Stimulated activated naive B cell treated with anti-CD40 and anti-IgM and Interleukin-4, amounts not matched to agents 10 μg/mL and 1 μg/mL and 100 μg/mL, for 72 hours (primary cell): ENCODE results near the gene EHD4.
A peak's percentile ranks its signal among the peaks of the same experiment; 100 is the strongest.

Experiments
- ATAC-seq, 2 donors: fragments of 150-1000 bp; cut with Tn5 transposase; replicated peaks; 2 replicates each; pipeline ENCODE4 v1.10.0; 2021; ENCODE audit warnings: moderate library complexity in 1 of 2
- DNase-seq: peaks from one replicate; pipeline ENCODE4 v3.0.0; 2021
- H3K27ac Mint-ChIP-seq: one replicate; pipeline ENCODE4 v1.8.0; 2022; ENCODE audit warnings: mild to moderate bottlenecking, mixed read lengths
- H3K27me3 Mint-ChIP-seq, 2 donors: one replicate each; pipeline ENCODE4 v1.8.0; 2022; ENCODE audit warnings: mixed read lengths in 2 of 2
- H3K36me3 Mint-ChIP-seq, 2 donors: one replicate each; pipeline ENCODE4 v1.8.0; 2022; ENCODE audit warnings: mixed read lengths in 2 of 2, mild to moderate bottlenecking in 1 of 2
- H3K4me1 Mint-ChIP-seq, 2 donors: one replicate each; pipeline ENCODE4 v1.8.0; 2022; ENCODE audit warnings: mixed read lengths in 2 of 2, mild to moderate bottlenecking in 1 of 2
- H3K4me3 Mint-ChIP-seq, 2 donors: one replicate each; pipeline ENCODE4 v1.8.0; 2022; ENCODE audit warnings: mild to moderate bottlenecking in 2 of 2, mixed read lengths in 2 of 2, moderate library complexity in 1 of 2
- H3K9me3 Mint-ChIP-seq, 2 donors: one replicate each; pipeline ENCODE4 v1.8.0; 2022; ENCODE audit warnings: mixed read lengths in 2 of 2, mild to moderate bottlenecking in 1 of 2

Gene EHD4

DNA sequence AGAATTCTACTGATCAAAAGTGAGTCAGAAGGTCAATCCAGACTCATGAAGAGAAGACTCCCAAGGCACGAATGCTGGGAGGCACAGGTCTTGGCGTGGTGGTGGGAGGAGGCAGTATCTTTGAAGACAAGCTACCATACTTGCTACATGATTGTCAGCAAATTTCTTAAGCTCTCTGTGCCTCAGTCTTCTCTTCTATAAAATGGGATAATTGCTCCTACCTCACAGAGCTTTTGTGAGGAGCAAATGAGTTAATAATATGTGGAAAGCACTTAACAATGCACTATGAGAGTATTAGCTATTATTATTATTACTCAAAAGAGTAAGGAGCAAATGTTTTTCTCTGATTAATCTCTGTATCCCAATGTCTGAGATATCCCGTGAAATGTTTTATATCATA is 36.2 kb downstream of the EHD4 start:
- peak overlapping the region; percentile 60 for H3K27ac Mint-ChIP-seq
- peak overlapping the region in 1 of 2 donors; percentile 21 for H3K4me3 Mint-ChIP-seq
- no peak for DNase-seq

DNA sequence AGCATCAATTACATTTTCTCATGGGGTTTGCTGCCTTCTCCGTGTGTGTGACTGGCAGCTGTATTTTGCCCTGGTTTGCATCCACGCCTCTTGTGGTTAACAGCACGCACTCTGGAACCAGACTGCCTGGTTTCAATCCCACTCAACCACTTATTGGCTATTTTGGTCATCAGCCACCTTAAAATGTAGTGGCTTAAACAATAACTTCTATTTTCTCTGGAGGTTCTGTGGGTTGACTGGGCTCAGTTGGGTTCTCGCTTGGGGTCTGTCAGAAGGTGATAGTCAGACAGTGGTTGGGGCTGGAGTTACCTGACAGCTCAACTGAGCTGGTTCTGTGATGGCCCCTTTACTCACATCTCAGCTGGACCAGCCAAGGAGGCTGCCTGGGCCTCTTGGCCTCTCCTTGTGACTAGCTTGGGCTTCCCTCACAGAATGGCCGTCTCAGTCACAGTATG is 36.8 kb downstream of the EHD4 start:
- no peaks in the 10 kb centered on the region for H3K27me3 Mint-ChIP-seq
- H3K27ac Mint-ChIP-seq = peak overlapping the region; percentile 60
- peaks cover 45 to 62% of the 10 kb centered on the region in 2 donors for H3K4me1 Mint-ChIP-seq
- DNase-seq (no peak), ATAC-seq (peak; percentile 73 to 74)
- H3K36me3 Mint-ChIP-seq = peaks cover 56 to 67% of the 10 kb centered on the region in 2 donors
- peak overlapping the region; percentile 21 to 68 for H3K4me3 Mint-ChIP-seq
- H3K9me3 Mint-ChIP-seq = no peaks in the 10 kb centered on the region

More for the DNA sequence above, 36.2 kb downstream of the EHD4 start:
- H3K9me3 Mint-ChIP-seq = no peaks in the 10 kb centered on the region
- H3K27me3 Mint-ChIP-seq = no peaks in the 10 kb centered on the region
- peaks cover 46 to 61% of the 10 kb centered on the region in 2 donors for H3K4me1 Mint-ChIP-seq
- H3K36me3 Mint-ChIP-seq = peaks cover 62 to 72% of the 10 kb centered on the region in 2 donors
- ATAC-seq = no peak

DNA sequence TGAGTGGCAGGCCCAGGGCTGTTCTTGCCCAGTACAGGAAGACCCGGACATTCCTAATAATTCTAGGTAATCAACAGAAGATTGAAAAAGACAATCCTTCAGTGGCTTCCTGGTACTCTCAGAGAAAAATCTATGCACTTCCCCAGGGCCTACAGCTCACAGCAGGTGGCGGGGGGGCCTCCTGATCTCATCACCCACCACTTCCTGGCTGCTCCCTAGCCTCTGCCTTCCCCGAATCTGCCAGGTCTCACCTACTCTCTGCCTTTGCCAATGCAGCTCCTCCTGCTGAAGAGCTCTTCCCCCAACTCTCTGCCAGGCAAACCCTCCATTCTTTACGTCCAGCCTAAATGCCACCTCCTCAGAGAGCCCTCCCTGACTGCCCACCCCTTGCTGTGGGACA is 37.5 kb downstream of the EHD4 start:
- no peaks in the 10 kb centered on the region for H3K27me3 Mint-ChIP-seq
- DNase-seq (no peak), ATAC-seq (peak; percentile 44 to 51)
- peaks cover 46 to 70% of the 10 kb centered on the region in 2 donors for H3K4me1 Mint-ChIP-seq
- peak overlapping the region; percentile 52 to 68 for H3K4me3 Mint-ChIP-seq
- H3K27ac Mint-ChIP-seq = peak overlapping the region; percentile 60
- H3K36me3 Mint-ChIP-seq = peaks cover 49 to 60% of the 10 kb centered on the region in 2 donors
- no peaks in the 10 kb centered on the region for H3K9me3 Mint-ChIP-seq

DNA sequence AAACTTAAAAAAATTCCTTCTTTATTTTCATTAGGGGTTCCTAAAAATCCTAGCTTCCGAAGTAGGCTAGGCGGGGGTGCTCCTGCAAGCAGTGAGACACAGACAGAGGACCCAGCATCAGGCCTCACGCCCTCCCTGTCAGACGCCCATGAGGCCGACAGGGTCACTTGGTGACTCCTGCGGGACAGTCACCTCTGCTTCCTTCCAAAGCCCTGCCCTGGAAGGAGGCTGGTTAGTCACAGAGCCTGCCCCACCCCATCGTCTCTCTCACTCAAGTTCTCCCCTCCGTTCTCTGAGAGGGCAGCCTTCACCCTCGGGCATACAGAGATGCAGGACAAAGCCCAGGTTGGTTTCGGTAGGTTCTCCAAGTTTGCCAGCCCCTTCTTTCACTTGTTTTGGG is 38.6 kb downstream of the EHD4 start:
- DNase-seq (no peak), ATAC-seq (no peak)
- H3K27me3 Mint-ChIP-seq = no peaks in the 10 kb centered on the region
- H3K36me3 Mint-ChIP-seq = peaks cover 49 to 58% of the 10 kb centered on the region in 2 donors
- no peaks in the 10 kb centered on the region for H3K9me3 Mint-ChIP-seq
- peaks cover 50 to 81% of the 10 kb centered on the region in 2 donors for H3K4me1 Mint-ChIP-seq
- peak overlapping the region in 1 of 2 donors; percentile 25 for H3K4me3 Mint-ChIP-seq
- H3K27ac Mint-ChIP-seq = peak overlapping the region; percentile 60

DNA sequence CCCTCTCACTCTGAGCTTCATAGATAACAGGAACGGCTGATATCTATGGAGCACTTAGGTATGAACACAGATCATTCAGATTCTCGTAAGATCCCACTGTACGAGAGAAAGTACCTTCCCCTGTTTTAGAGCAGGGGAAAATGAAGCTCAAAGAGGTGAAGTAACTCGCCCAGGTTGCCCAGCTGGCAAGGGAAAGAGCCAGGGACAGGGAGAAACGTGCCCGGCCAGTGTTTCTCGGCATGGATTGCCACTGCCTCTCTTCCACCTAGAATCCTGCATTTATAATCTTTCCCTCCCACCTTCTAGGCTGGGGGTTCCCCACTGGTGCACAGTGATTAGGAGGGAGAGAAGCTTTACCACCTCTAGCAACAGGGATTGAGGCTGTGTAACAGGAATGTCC is 39.0 kb downstream of the EHD4 start:
- no peaks in the 10 kb centered on the region for H3K9me3 Mint-ChIP-seq
- peaks cover 51 to 57% of the 10 kb centered on the region in 2 donors for H3K36me3 Mint-ChIP-seq
- ATAC-seq (no peak), DNase-seq (no peak)
- H3K27ac Mint-ChIP-seq = no peak overlapping the region
- H3K4me1 Mint-ChIP-seq = peaks cover 51 to 85% of the 10 kb centered on the region in 2 donors
- H3K4me3 Mint-ChIP-seq = peak overlapping the region in 1 of 2 donors; percentile 25
- no peaks in the 10 kb centered on the region for H3K27me3 Mint-ChIP-seq

DNA sequence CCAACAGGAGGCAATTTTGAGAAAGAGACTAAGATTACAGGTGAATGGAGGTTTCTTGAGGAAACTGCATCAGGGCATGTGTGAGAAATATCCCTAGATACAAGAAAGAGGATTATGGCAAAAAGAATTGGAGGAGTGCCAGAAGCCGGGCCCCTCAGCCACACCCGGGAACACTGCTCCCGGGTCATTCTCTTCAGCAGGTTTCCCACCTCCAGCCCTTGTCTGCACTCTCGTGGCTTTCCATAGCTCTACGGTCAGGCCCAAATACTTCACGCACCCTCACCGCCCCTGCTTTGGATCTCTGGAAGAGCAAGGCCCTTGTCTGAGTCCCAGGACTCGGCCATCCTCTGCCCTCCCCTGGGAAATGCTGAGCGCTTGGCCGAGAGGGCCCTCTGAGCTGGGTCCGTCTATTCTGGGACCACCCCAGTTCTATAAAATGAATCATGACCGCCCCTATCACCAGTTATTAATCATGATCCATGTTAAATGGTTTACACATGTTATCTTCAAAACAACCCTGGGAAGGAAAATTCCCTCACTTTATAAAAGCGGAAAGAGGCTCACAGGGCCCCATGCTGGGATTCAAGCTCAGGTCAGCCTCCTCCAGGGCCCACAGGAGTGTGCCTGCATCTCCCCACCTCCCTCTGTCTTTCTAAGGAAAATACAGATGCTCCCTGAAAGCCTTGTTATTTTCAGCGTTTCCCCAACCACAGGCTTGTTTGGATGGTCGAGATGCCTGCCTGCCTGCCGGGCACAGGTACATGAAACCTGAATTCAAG is 39.7 kb downstream of the EHD4 start:
- DNase-seq (no peak), ATAC-seq (no peak)
- Mint-ChIP-seq H3K9me3 (no peaks in the 10 kb centered on the region), H3K4me3 (peak overlapping the region in 1 of 2 donors; percentile 25), H3K27ac (peak overlapping the region; percentile 47), H3K4me1 (peaks cover 53 to 89% of the 10 kb centered on the region in 2 donors), H3K27me3 (no peaks in the 10 kb centered on the region), H3K36me3 (peaks cover 49 to 52% of the 10 kb centered on the region in 2 donors)

DNA sequence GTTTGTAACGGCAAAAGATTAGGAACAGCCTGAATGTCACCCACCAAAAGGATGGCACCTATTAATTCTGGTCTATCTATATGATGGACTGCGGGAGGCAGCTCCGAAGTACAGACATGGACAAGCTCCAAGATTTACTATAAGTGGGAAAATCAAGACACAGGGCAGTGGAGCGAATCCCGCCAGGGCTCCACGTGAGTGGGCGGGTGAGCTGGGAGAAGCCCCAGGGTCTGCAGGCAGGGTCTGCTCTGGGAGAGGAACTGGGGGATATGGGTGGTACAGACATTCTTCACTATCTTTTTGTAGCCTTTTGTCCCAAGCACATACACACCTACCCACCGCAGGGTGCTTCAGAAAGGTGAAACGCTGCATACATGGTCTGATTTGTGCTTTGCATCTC is 40.3 kb downstream of the EHD4 start:
- peak overlapping the region; percentile 77 for H3K27ac Mint-ChIP-seq
- H3K36me3 Mint-ChIP-seq = peaks cover 43 to 46% of the 10 kb centered on the region in 2 donors
- H3K4me1 Mint-ChIP-seq = peaks cover 53 to 89% of the 10 kb centered on the region in 2 donors
- no peaks in the 10 kb centered on the region for H3K9me3 Mint-ChIP-seq
- no peak for ATAC-seq
- H3K27me3 Mint-ChIP-seq = no peaks in the 10 kb centered on the region
- DNase-seq = no peak
- H3K4me3 Mint-ChIP-seq = no peak overlapping the region

DNA sequence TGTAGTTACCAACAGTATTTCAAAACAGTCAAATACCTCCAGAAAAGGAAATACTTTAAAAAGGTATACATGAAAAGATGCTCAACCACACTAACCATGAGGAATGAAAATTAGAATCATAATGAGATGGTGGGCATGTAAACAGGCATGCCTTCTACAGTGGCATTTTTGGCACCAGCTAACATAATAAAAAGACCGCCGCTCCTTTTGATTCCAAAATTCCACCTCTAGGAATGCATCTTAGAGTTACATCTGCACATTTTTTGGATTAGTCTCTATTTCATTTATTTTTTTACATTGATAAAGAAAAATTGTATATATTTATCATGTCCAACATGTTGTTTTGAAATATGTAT is 41.5 kb downstream of the EHD4 start:
- Mint-ChIP-seq H3K4me3 (peak overlapping the region; percentile 36 to 63), H3K4me1 (peaks cover 54 to 89% of the 10 kb centered on the region in 2 donors), H3K27me3 (no peaks in the 10 kb centered on the region), H3K36me3 (peaks cover 44 to 45% of the 10 kb centered on the region in 2 donors), H3K9me3 (no peaks in the 10 kb centered on the region), H3K27ac (peak overlapping the region; percentile 90)
- DNase-seq (no peak), ATAC-seq (no peak)

DNA sequence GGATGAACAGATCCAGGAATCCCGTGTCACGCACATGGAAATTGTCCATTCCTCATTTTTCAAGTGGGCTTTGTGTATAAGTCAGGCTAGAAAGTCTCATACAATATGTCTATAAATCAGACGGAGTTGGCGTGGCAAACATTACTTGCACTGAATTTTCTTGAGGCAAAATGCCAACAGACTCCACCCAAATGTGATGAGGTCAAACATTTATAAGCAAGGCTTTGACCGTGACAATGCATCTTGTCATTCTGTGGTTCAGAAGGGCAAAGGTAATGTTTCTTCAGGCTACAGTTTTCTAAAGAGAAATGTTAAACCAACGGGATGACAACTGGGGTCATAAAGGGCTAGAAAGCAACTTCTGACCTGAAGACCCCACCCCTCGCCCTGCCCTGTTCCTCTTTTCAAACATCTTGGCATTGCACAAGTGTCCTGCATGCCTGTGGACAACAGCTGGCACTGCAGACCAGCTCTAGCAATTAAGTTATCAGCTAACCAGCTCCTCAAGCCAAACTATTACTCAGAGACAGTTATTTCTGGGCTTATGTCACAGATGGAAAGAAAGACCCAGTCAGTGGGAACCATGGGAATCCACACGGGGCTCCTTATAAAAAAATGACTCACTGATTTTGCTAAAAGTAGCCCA is 42.0 kb downstream of the EHD4 start:
- H3K27ac Mint-ChIP-seq = peak overlapping the region; percentile 90
- H3K36me3 Mint-ChIP-seq = peaks cover 44 to 45% of the 10 kb centered on the region in 2 donors
- peaks cover 51 to 89% of the 10 kb centered on the region in 2 donors for H3K4me1 Mint-ChIP-seq

DNA sequence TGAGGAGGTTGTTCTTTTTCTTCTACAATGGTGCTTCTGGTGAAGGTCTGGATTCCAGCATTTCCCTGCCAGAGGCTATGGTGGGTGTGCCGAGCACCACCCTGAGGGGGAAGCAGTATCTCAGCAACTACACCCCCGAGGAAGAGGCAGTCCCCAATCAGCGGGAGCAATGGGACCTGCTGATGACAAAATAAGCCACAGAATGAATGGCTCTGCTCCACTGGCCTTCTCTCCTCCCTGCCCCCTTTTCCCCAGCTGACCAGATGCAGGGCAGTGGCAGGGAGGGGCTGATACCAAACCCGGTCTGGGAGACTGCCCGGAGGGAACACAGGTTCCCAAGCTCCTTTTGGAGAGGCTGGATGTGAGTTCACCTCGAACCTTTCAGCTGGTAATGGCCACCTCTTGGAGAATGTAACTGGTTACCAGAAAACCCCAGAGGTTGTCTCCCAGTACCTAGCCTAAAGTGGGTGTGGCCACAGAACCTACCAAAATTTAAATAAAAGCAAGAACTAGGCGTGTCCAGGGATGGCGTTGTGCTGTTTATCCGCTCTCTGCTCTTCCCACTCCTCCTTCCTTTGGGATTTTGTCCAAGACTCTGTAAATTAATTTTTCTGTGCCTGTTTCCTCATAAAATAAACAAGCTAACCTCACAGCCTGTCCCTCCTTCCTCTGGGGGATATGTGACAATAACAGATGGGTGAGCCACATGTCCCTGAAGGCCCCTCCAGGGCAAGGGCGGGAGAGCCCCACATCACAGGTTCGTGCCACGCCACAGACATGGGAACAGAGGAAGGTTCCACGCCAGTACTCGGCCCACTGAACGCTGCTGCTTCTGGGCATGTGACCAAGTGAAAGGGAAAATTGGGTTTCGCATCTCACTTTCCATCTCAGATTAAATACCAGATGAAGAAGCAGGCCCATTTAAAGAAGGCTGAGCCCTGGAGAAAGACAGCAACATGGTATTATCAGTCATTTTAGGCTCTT is 43.4 kb downstream of the EHD4 start:
- no peaks in the 10 kb centered on the region for H3K27me3 Mint-ChIP-seq
- peak; percentile 92 to 94 for ATAC-seq
- peak overlapping the region; percentile 55 to 63 for H3K4me3 Mint-ChIP-seq
- H3K4me1 Mint-ChIP-seq = peaks cover 48 to 89% of the 10 kb centered on the region in 2 donors
- peaks cover 47% of the 10 kb centered on the region in 2 donors for H3K36me3 Mint-ChIP-seq
- no peaks in the 10 kb centered on the region for H3K9me3 Mint-ChIP-seq
- peak overlapping the region; percentile 90 for H3K27ac Mint-ChIP-seq
- DNase-seq = peak; percentile 94

More for the DNA sequence above, 42.0 kb downstream of the EHD4 start:
- ATAC-seq (peak; percentile 8 to 17), DNase-seq (peak; percentile 27)
- H3K27me3 Mint-ChIP-seq = no peaks in the 10 kb centered on the region
- H3K9me3 Mint-ChIP-seq = no peaks in the 10 kb centered on the region
- peak overlapping the region; percentile 63 to 72 for H3K4me3 Mint-ChIP-seq

DNA sequence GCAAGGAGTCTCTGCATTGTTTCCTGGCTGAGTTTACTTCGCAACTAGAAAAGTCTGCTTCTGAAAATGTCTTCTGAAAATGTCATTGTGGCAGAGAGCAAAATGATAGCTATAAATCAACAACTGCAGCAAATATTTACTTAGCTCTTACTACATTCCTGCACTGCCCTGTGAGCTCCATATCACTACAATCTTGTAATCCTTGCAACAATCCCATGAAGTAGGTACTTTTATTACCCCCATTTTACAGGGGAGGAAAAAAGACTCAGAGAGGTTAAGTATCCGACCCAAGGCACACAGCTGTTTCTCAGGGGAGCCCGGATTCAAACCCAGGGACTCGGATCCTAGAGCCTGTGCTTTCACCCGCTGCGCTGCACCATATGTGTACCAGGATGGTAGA is 44.3 kb downstream of the EHD4 start:
- peak overlapping the region; percentile 37 for H3K27ac Mint-ChIP-seq
- H3K27me3 Mint-ChIP-seq = no peaks in the 10 kb centered on the region
- H3K4me3 Mint-ChIP-seq = peak overlapping the region; percentile 55 to 63
- no peak for ATAC-seq
- H3K36me3 Mint-ChIP-seq = peaks cover 48 to 49% of the 10 kb centered on the region in 2 donors
- peaks cover 1% of the 10 kb centered on the region in 2 donors for H3K9me3 Mint-ChIP-seq
- H3K4me1 Mint-ChIP-seq = peaks cover 52 to 89% of the 10 kb centered on the region in 2 donors
- no peak for DNase-seq

DNA sequence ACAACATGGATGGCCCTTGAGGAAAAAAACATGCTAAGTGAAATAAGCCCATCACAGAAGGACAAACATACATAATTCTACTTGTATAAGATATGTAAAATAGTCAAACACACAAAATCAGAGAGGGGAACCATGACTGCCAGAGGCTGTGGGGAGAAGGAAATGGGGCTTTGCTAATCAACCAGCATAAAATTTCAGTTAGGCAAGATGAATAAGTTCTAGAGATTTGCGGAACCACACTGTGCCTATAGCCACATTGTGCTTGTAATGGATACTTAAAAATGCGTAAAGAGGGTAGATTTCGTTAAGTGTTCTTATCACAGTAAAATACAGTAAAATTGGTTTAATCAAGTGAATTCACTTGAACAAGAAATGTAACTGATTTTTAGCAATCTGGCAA is 44.8 kb downstream of the EHD4 start:
- H3K4me3 Mint-ChIP-seq = peak overlapping the region; percentile 55 to 63
- peaks cover 56 to 89% of the 10 kb centered on the region in 2 donors for H3K4me1 Mint-ChIP-seq
- no peak for DNase-seq
- peaks cover 48 to 49% of the 10 kb centered on the region in 2 donors for H3K36me3 Mint-ChIP-seq
- ATAC-seq = peak; percentile 42 to 44
- H3K9me3 Mint-ChIP-seq = peaks cover 3 to 7% of the 10 kb centered on the region in 2 donors
- peak overlapping the region; percentile 37 for H3K27ac Mint-ChIP-seq
- no peaks in the 10 kb centered on the region for H3K27me3 Mint-ChIP-seq

DNA sequence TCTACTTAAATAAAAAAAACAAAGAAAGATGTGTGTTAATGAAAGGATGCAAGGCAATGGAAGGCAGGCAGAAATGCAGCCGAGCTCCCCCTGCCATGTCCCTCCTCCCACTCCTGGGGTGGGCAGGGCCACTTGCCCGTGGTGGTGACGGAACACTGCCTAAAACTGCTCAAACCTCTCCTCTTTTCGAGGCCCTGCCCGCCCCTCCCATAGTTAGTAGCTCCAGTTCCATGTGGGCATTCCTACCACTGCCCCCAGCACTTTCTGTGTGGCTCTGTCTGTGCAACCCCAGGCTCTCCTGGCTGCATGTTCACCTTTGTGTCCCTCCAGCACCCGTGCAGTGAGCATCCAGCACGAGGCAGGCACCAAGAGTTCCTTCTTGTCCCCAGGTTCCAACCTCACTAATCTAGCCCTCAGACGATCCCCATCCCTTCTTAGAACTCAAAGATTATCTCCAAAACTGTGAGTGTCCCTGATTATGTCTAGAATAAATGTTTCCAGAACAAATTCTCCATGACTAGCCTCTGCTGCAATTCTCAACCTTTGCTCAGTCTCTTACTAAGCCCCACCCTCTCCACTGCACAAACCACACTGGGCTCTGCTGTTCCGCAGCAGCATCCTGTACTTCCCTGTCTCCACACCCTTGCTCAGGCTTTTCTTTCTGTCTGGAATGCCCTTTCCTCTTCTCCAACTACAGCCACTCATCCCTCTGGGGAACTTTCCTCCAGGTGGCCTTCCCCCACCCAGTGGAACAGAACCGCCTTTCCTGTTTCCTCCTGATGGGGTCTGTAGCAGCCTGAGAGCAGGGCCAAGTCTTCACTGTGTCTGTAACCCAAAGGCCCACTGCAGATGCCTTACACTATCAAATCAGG is 45.9 kb downstream of the EHD4 start:
- peaks cover 10 to 13% of the 10 kb centered on the region in 2 donors for H3K9me3 Mint-ChIP-seq
- no peaks in the 10 kb centered on the region for H3K27me3 Mint-ChIP-seq
- peaks cover 52 to 53% of the 10 kb centered on the region in 2 donors for H3K36me3 Mint-ChIP-seq
- H3K4me1 Mint-ChIP-seq = peaks cover 56 to 93% of the 10 kb centered on the region in 2 donors
- ATAC-seq = no peak
- peak overlapping the region; percentile 85 for H3K27ac Mint-ChIP-seq
- peak overlapping the region; percentile 52 to 73 for H3K4me3 Mint-ChIP-seq
- DNase-seq = no peak
